ENCODE results near the gene PCNX1.
"Not testable (repeated sequence)": the region's sequence is repeated elsewhere in the genome, so short reads cannot be mapped to it uniquely, and the experiment has no call there.

Gene PCNX1

GRCh38 chr14:70917633-70918032 lies 10.4 kb downstream of the PCNX1 start:
- no peak for DNase-seq

GRCh38 chr14:70919774-70920173 lies 12.5 kb downstream of the PCNX1 start:
- DNase-seq: no peak

- DNase-seq: no peak
These were observed 13.3 kb downstream of the PCNX1 start for GRCh38 chr14:70920608-70921007.

DNA sequence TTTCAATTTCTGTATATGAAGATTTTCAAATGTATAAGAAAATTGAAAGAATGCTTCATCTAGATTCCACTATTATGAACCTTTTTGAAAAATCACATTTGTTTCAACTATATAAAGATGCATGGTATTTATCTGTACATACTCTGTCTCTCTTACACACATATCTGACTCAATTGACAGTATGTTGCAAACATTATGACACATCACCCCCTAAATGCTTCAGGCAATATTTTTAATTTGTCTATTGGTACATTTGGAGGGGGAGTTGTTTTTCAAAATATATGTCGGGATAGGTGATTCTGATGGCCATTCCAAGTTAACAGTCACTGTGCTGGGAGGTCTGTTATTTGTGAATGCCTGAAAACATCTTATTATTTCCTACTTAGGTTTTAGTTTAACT lies 14.4 kb downstream of the PCNX1 start:
- no peak for DNase-seq

DNA sequence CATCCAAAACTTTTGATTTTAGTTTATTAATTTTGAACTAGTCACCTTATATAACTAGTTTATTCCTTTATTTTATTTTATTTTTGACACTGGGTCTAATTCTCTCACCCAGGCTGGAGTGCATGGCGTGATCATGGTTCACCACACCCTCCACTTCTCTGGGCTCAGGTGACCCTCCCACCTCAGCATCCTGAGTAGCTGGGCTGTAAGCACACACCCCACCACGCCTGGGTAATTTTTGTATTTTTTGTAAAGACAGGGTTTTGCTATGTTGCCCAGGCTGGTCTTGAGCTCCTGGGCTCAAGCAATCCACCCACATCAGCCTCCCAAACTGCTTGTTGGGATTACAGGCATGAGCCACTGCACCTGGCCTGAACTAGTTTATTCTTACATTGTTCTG lies 17.3 kb downstream of the PCNX1 start:
- no peak for DNase-seq

GRCh38 chr14:70926235-70926830 lies 19.1 kb downstream of the PCNX1 start:
- DNase-seq: no peak

DNA sequence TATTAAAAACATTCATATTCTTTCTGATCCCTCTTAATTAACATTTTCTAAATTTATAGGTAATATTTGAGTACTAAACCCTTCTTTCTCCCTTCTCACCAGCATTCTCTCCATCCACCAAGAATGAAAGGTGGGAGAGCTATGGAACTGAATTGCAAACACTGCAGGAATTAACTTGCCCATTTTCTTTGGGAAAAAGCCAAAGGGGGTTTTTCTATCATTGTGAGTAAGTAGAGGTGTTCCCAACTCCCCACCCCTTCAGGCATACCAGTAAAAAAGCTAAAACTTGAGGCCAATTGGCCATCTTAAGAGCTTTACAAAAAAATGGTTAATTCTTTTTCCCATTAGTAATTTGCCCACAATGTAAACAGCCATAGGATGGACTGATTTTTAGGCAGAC lies 23.7 kb downstream of the PCNX1 start:
- DNase-seq: no peak

- no peak for DNase-seq
These were observed 26.8 kb downstream of the PCNX1 start for GRCh38 chr14:70934084-70934483.

DNA sequence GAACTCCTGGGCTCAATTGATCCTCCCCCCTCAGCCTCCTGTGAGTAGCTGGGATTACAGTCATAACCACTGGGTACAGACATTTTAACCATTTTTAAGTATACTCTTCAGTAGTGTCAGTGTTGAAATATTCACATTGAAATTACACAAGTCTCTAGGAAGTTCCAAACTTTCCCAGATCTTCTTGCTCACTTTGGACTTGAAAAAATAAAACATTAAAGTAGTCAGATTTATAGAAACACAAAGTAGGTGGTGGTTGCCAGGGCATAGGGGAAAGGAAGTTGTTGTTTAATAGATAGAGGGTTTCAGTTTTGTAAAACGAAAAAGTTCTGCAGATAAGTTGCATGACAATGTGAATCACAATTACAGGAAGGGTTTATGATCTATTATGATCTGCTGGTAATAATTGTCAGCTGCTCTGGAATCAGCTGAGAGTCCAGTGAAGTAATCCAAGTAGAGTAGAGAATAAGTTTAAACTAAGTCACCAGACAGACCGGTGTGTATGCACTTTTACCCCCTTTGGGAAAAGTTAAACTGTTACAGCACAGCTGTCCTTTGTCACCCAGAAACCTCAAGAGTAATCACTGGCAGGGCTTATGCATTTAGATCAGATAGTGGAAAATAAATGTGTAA lies 27.4 kb downstream of the PCNX1 start:
- no peak for DNase-seq

- no peak for DNase-seq
These were observed 27.9 kb downstream of the PCNX1 start for GRCh38 chr14:70935135-70935534.

DNA sequence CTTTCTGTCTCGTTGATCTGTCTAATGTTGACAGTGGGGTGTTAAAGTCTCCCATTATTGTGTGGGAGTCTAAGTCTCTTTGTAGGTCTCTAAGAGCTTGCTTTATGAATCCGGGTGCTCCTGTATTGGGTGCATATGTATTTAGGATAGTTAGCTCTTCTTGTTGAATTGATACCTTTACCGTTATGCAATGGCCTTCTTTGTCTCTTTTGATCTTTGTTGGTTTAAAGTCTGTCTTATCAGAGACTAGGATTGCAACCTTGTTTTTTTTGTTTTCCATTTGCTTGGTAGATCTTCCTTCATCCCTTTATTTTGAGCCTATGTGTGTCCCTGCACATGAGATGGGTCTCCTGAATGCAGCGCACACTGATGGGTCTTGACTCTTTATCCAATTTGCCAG lies 32.4 kb downstream of the PCNX1 start:
- not testable (repeated sequence) for DNase-seq

DNA sequence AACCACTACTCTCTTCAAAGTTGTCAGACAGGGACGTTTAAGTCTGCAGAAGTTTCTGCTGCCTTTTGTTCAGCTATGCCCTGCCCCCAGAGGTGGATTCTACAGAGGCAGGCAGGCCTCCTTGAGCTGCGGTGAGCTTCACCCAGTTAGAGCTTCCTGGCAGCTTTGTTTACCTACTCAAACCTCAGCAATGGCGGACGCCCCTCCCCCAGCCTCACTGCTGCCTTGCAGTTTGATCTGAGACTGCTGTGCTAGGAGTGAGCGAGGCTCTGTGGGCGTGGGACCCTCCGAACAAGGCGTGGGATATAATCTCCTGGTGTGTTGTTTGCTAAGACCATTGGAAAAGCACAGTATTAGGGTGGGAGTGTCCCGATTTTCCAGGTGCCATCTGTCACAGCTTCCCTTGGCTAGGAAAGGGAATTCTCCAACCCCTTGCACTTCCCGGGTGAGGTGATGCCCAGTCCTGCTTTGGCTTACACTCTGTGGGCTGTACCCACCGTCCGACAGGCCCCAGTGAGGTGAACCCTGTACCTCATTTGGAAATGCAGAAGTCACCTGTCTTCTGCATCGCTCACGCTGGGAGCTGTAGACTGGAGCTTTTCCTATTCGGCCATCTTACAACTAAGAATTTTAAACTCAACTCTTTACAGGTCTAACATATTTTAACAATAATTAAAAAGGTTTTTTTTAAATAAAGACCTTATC lies 34.5 kb downstream of the PCNX1 start:
- not testable (repeated sequence) for DNase-seq

DNA sequence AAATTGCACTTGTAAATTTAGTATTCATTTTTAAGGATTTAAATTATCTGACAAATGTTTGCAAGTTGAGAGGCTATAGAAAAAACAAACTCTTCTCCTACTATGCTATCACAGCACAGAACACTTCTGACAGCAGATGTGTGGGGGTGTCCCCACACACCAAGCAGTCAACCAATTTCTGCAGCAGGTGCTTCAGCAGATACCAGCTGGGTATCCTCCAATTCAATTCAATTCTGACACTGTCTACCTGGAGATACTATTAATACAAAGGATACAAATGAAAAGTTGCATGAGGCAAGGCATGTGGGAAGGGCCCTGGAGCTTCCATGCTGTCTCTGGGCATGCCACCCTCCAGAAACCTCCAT lies 35.1 kb downstream of the PCNX1 start:
- no peak for DNase-seq

- not testable (repeated sequence) for DNase-seq
These were observed 35.5 kb downstream of the PCNX1 start for GRCh38 chr14:70942721-70943120.

- DNase-seq: no peak
These were observed 36.6 kb downstream of the PCNX1 start for GRCh38 chr14:70943838-70944237.

- DNase-seq: no peak
These were observed 40.5 kb downstream of the PCNX1 start for GRCh38 chr14:70947739-70948138.

DNA sequence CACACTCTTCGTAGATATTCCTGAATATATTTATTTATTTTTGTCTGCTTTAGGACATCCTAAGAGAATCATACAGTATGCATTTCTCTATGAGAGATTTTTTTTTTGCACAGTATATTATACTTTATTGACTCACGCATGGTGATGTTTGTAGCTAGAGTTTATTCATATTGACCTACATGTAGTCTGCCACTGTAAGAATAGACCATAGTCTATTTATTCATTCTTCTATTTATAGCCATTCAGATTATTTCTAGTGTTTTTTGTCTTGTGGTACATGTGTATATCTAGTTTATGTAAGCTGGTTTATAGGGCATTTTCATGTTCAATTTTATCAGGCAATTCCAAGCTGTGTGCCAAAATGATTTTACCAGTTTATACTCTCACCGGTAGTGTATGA lies 45.2 kb downstream of the PCNX1 start:
- no peak for DNase-seq

DNA sequence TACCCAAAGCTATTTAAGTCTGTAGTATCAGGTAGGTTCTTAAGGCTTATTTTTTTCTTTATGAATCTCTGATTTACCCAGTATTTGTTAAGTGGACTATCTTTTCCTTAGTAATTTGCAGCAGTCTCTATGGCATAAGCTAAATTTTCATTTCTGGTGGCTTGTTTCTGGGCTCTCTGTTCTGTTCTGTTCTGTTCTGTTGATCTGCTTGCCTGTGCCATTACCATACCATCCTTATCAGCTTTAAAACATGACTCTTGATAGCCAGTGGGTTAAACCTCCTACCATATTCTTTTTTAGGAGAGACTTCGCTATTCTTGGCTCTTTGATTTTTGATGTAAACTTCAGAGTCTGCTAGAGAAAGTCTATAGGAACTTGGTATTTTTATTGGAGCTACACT lies 46.8 kb downstream of the PCNX1 start:
- no peak for DNase-seq

DNA sequence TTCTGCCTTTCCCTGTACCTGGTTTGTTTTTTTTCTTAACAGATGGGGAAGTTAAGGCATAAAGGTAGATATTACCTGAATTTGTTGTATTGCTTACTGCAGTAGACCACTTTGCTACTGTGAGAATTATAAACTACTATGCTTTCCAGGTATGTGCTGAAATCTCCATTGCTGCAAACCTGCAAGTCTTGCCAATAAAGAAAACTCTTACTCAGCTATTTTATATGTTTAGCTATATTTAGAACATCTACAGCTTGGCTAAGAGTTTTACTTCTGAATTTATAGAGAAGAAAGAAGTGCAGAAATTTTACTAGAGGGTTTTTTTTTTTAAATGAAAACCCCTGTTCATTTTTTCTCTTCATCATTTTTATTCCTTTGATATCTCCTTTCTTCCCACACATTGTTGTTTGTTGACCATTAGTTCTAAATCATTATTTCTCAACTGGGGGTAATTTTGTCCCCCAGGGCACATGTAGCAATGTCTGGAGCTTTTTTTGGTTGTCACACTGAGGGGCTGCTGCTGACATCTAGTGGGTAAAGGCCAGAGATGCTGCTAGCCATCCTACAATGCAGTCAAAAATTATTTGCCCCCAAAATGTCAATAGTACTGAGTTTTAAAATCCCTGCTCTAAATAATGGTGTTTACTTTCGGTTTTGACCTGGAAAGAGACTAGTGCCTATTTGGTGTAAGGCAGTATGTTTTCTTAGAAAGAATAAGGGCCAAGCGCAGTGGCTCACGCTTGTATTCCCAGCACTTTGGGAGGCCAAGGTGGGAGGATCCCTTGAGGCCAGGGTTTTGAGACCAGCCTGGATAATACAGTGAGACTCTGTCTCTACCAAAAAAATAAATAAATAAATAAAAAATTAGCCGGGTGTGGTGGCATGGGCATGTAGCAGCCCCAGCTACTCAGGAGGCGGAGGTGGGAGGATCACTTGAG lies 48.6 kb downstream of the PCNX1 start:
- peak; percentile 3 for DNase-seq

DNA sequence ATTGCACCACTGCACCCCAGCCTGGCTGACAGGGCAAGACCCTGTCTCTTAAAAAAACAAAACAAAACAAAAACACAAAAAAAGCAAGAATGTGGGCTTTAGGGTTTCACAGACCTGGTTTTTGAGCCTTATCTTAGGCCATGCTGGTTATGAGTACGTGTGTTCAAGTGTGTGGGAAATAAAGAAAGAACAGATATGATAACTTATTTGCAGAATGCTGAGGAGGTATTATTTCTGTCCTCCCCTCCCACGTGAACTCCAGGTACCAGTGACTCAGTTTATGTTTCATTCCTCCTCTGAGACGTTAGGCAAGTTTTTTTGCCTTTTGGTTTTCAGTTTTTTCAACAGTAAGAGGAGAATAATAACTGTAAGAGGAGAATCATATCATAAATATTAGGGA lies 49.3 kb downstream of the PCNX1 start:
- DNase-seq: no peak

DNA sequence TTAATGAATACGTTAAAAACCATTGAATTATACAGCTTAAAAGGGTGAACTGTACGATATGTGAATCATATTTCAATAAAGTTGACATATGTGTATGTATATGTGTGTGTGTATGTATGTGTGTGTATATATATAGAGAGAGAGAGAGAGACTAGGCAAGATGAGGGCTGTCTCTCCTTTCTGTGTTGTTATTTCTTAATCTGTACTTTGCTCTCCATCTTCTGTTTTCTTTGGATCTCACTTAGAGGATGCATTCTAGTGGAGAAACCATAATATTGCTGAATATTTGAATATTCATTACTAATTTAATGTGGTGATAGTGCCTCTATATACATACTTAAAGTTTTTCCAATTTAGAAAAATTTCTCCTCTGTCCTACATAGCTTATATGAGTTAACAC lies 50.5 kb downstream of the PCNX1 start:
- no peak for DNase-seq

DNA sequence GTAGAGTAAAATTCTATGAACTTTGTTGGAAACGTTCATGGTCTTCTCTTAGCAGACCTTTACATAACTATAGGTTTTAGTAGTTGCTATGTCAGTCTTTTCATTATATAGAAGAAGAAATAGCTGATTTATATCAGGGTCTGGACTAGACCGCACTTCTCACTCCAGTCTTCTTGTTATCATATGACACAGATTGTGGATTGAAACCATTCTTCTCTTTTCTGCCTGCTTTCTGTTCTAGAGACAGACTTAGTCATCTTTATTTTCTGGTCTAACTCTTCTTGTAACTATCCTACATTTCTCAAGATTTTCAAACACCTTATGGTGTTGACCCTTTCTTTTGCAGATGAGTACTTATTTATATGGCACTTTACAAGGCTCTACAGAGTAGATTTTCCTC lies 55.7 kb downstream of the PCNX1 start:
- no peak for DNase-seq

- DNase-seq: no peak
These were observed 57.2 kb downstream of the PCNX1 start for GRCh38 chr14:70964492-70964891.

GRCh38 chr14:70971560-70971959 lies 64.3 kb downstream of the PCNX1 start:
- no peak for DNase-seq

Data from NCI-H345 (cell line).